OCI-LY7 (cell line): ENCODE results near the gene CAMK1G. TPM values are rescaled to one million over a fixed set of nuclear protein-coding genes. Genes with fewer than 3 reads are reported as not detected.

Experiments used
- BruUV-seq: library from RNA; stranded (reverse); fragments of 400-500 nt; replicated peaks from 2 replicates; lab custom pipeline; 2021; lab: Mats Ljungman, UMichigan
- CTCF ChIA-PET: fragments of 300-600 bp; sonication (Branson Sonifier 250); formaldehyde crosslinking; loops from one replicate; lab custom pipeline; 2022; ENCODE audit warnings: antibody characterized with exemption; ENCODE audit not compliant: unreplicated experiment; lab: Charles Lee
- POLR2A ChIA-PET: fragments of 300-600 bp; sonication (Branson Sonifier 250); formaldehyde crosslinking; loops from one replicate; lab custom pipeline; 2022; ENCODE audit warnings: antibody characterized with exemption; lab: Charles Lee
- DNase-seq: peaks from one replicate; pipeline ENCODE4 v3.0.0-alpha.2; 2015; ENCODE audit warnings: low spot score
- H2AFZ ChIP-seq: fragments of 200-600 bp; sonication (generic), shearing (Covaris generic); 2 replicates; pipeline ENCODE4 v1.6.1; 2014; ENCODE audit warnings: mild to moderate bottlenecking, antibody characterized with exemption, low read length, moderate library complexity
- H3K27ac ChIP-seq: fragments of 200-600 bp; sonication (generic); 2 replicates; pipeline ENCODE4 v1.5.1; 2014; ENCODE audit warnings: mixed run types, low read depth, mild to moderate bottlenecking, moderate library complexity, low read length, inconsistent platforms; ENCODE audit not compliant: poor library complexity, severe bottlenecking
- H3K36me3 ChIP-seq: fragments of 200-600 bp; sonication (generic); 2 replicates; pipeline ENCODE4 v1.6.1; 2014; ENCODE audit warnings: mild to moderate bottlenecking, antibody characterized with exemption, low read length, moderate library complexity, mixed read lengths; ENCODE audit not compliant: insufficient read depth
- H3K4me1 ChIP-seq: fragments of 200-600 bp; sonication (generic); 2 replicates; pipeline ENCODE4 v1.5.1; 2014; ENCODE audit warnings: mild to moderate bottlenecking, low read length; ENCODE audit not compliant: insufficient read depth, poor library complexity, severe bottlenecking
- H3K4me2 ChIP-seq: fragments of 200-600 bp; sonication (generic); 2 replicates; pipeline ENCODE4 v1.6.1; 2014; ENCODE audit warnings: mild to moderate bottlenecking, low read length
- H3K4me3 ChIP-seq: fragments of 200-600 bp; sonication (generic); 2 replicates; pipeline ENCODE4 v1.5.1; 2014; ENCODE audit warnings: mild to moderate bottlenecking, low read depth, low read length; ENCODE audit not compliant: poor library complexity, severe bottlenecking
- H3K79me2 ChIP-seq: fragments of 200-600 bp; sonication (generic); 2 replicates; pipeline ENCODE4 v1.6.1; 2016; ENCODE audit warnings: low read depth, mild to moderate bottlenecking, low read length, moderate library complexity, mixed read lengths; ENCODE audit not compliant: insufficient read depth
- H3K9me2 ChIP-seq: fragments of 200-600 bp; sonication (generic); 2 replicates; pipeline ENCODE4 v1.6.1; 2016; ENCODE audit warnings: mild to moderate bottlenecking, low read length, mixed read lengths; ENCODE audit not compliant: insufficient read depth
- H3K9me3 ChIP-seq: fragments of 200-600 bp; sonication (generic); 2 replicates; pipeline ENCODE4 v1.6.1; 2014; ENCODE audit warnings: mild to moderate bottlenecking, mixed run types, low read length, mixed read lengths
- H4K20me1 ChIP-seq: fragments of 200-600 bp; sonication (generic); 2 replicates; pipeline ENCODE4 v1.6.1; 2014; ENCODE audit warnings: mild to moderate bottlenecking, antibody characterized with exemption, low read length, moderate library complexity, mixed read lengths; ENCODE audit not compliant: insufficient read depth
- EZH2phosphoT487 ChIP-seq: fragments of 200-600 bp; sonication (generic); IDR thresholded peaks from 2 replicates; pipeline ENCODE4 v1.6.1; 2018; ENCODE audit warnings: low read depth, borderline replicate concordance, mild to moderate bottlenecking, mixed run types, antibody characterized with exemption, low read length, moderate library complexity, mixed read lengths
- intact Hi-C: fragments of 100-400 bp; cut with micrococcal nuclease; formaldehyde crosslinking; loops from one replicate; pipeline ENCODE4 v1.10.0; 2022; ENCODE audit not compliant: unreplicated experiment
- total RNA-seq, 2 experiments: library from RNA; depleted of rRNA in 1 of 2; stranded (reverse); fragments of >200 nt in 1 of 2; shearing (Covaris generic) in 1 of 2; gene quantifications; 2 replicates each; pipeline ENCODE4 v1.2.3, GENCODE V29; 2014 to 2022
- TF ChIP-seq, protein P1 (sequence below): fragments of 200-600 bp; sonication (generic); conservative IDR thresholded peaks from 2 replicates; pipeline ENCODE4 v1.5.1; 2014; ENCODE audit warnings: mild to moderate bottlenecking, antibody characterized with exemption, low read length, moderate library complexity, mixed read lengths

The CAMK1G gene
- total RNA-seq, 2 experiments from 2014 or later: not detected

DNA sequence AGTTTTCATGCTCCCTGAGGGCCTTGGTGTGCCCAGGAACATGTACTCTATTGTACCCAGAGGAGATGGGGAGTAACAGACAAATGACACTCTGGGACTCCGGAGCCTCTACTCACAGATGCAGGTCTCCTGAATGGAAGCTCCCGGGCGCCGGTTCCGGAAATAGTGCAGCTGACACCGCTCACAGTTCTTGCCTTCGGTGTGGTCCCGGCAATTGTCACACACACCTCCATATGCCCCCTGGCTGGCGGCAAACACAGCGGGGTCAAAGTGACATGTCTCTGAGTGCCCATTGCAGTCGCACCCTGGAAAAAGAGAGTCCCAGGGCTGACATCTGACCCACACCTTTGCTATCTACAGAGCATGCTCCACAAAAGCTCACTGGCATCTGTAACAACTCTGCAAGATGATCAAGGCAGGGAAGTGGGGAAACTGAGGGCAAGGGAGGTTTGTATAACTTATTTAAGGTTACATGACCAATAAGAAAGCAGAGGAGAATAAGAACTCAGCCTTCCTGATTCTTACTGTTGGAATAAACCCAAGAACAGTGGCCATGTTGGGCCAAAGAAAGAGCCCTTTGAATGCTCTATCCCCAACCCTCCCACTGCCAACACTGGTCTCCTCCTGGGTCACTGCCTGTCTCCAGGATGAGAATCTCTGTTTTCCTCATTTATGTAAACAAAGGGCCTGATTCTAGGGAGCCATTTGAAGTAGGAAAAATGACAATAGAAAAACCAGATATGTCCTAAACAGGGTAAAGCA, 46.3 kb downstream of the CAMK1G start:
- H3K36me3 ChIP-seq: no peaks in the 10 kb centered on the region
- no peak overlapping the region for H3K4me2 ChIP-seq
- H3K27ac ChIP-seq: no peak overlapping the region
- no peak overlapping the region for H3K4me3 ChIP-seq
- POLR2A ChIA-PET: no interaction called here
- H3K9me2 ChIP-seq: no peaks in the 10 kb centered on the region
- no peaks in the 10 kb centered on the region for H3K9me3 ChIP-seq
- CTCF ChIA-PET: interaction anchor here (0.8 kb wide), 1 partner anchor 53 kb away, joined by 3 read pairs; no protein-coding TSS in a partner anchor
- no peak for DNase-seq
- no peaks in the 10 kb centered on the region for H3K4me1 ChIP-seq
- H3K79me2 ChIP-seq: no peaks in the 10 kb centered on the region
- no peaks in the 10 kb centered on the region for H4K20me1 ChIP-seq
- H2AFZ ChIP-seq: no peak overlapping the region
- no TSS peak for BruUV-seq
- TF ChIP-seq, protein P1, sequence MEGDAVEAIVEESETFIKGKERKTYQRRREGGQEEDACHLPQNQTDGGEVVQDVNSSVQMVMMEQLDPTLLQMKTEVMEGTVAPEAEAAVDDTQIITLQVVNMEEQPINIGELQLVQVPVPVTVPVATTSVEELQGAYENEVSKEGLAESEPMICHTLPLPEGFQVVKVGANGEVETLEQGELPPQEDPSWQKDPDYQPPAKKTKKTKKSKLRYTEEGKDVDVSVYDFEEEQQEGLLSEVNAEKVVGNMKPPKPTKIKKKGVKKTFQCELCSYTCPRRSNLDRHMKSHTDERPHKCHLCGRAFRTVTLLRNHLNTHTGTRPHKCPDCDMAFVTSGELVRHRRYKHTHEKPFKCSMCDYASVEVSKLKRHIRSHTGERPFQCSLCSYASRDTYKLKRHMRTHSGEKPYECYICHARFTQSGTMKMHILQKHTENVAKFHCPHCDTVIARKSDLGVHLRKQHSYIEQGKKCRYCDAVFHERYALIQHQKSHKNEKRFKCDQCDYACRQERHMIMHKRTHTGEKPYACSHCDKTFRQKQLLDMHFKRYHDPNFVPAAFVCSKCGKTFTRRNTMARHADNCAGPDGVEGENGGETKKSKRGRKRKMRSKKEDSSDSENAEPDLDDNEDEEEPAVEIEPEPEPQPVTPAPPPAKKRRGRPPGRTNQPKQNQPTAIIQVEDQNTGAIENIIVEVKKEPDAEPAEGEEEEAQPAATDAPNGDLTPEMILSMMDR: no peak
- TF ChIP-seq EZH2phosphoT487: no peak
- intact Hi-C loops: loop anchor here (5.0 kb wide), 1 partner anchor 53 kb away; no protein-coding TSS in a partner anchor

DNA sequence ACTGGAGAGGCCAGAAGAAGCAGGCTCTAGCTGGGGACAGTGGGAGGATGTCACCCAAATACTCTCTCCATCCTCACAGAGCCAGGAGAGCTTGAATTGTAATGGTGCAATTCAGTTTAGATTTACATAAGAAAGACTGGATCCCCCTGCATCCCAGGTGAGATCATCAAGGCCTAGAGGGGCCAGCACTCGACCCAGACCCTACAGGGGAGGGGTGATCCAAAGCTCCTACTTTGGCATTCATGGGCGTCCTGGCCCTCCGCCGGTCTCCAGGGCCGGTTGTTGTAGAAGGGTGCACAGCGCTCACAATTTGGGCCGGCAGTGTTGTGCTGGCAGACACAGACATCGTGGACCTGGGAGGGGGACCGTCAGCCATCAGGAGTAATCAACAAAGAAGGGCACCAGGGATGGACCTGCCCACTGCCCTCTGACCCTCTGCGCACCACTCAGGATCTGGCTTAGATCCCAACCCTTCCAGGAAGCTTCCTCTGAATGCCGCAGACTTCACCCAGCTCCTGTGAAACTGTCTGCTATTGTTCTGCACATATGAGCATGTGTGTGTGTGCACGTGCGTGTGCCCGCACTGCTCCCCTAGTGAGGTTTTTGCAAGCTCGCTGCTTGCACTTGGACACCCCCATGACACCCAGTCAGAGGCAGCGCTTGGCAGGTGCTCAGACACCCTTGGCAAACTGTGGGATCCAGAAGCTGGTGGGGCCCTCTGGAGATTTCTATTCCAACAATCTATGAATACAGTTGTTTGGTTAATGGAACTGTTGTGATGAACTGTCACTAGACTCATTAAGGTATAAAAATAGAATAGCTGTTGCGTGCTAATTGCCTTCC, 47.1 kb downstream of the CAMK1G start:
- Histone ChIP-seq H3K9me2 (no peaks in the 10 kb centered on the region), H3K79me2 (no peaks in the 10 kb centered on the region), H3K27ac (no peak overlapping the region), H2AFZ (no peak overlapping the region), H3K4me2 (no peak overlapping the region), H3K4me3 (no peak overlapping the region), H4K20me1 (no peaks in the 10 kb centered on the region), H3K9me3 (no peaks in the 10 kb centered on the region), H3K36me3 (no peaks in the 10 kb centered on the region), H3K4me1 (no peaks in the 10 kb centered on the region)
- intact Hi-C loops: no loop called here
- TF ChIP-seq EZH2phosphoT487: no peak
- TF ChIP-seq, protein P1: no peak
- CTCF ChIA-PET: interaction anchor here (0.8 kb wide), 1 partner anchor 54 kb away, joined by 3 read pairs; no protein-coding TSS in a partner anchor
- POLR2A ChIA-PET: no interaction called here
- DNase-seq: no peak
- no TSS peak for BruUV-seq
